Lung microvascular endothelial cell (primary cell): ENCODE data around the gene OSCP1. TPM values are rescaled to one million over a fixed set of nuclear protein-coding genes. Genes with fewer than 3 reads are reported as not detected.
A peak's percentile ranks its signal among the peaks of the same experiment; 100 is the strongest.

Source experiments
- DNase-seq, 2 donors: peaks; one replicate each; pipeline versions ENCODE4 v3.0.0 to v3.0.0-alpha.2; 2010; ENCODE audit warnings: low read depth in 2 of 2
- total RNA-seq: library from RNA; depleted of rRNA; stranded (reverse); fragments of >200 nt; gene quantifications from 2 replicates; pipeline ENCODE4 v1.2.1, GENCODE V29; 2014

The OSCP1 gene
- total RNA-seq, 1 donor from 2014 or later, result 4.2 TPM

DNA sequence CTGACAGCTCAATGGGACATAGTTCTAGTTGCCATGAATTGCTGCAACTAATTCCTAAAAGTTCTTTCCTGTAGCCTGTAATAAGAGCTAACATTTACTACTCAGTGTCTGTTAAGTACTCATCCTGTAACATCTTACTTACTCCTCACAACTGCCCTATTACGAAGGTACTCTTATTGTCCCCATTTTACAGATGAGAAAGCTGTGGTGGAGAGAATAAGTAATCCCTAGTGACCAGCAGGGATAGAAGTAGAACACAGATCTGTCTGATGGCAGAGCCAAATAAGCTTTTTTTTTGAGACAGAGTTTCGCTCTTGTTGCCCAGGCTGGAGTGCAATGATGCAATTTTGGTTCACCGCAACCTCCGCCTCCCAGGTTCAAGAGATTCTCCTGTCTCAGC is 67.6 kb downstream of the OSCP1 start:
- no peak for DNase-seq

DNA sequence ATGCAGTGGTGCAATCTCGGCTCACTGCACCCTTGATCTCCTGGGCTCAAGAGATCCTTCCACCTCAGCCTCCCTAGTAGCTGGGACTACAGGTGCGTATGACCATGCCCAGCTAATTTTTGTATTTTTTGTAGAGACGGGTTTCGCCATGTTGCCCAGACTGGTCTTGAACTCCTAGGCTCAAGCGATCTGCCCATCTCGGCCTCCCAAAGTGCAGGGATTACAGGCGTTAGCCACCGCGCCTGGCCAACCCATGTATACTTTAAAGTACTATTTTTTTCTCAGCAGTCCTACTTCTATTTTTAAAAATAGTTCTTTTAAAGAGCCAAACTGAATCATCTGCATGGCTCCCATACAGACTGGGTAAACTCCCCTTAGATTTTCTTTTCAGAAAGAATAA is 68.0 kb downstream of the OSCP1 start:
- no peak for DNase-seq

DNA sequence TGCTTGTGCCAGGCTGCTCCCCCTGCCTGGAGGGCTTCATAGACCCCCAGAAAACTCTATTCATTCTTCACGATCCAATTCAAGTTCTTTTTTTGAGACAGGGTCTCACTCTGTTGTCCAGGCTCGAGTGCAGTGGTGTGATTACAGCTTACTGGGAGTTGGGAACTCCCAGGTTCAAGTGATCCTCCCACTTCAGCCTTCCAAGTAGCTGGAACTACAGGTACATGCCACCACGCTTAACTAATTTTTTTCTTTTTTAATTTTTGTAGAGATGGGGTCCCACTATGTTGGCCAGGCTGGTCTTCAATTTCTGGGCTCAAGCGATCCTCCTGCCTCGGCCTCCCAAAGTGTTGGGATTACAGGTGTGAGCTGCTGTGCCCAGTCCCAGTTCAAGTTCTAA is 68.8 kb downstream of the OSCP1 start:
- no peak for DNase-seq

DNA sequence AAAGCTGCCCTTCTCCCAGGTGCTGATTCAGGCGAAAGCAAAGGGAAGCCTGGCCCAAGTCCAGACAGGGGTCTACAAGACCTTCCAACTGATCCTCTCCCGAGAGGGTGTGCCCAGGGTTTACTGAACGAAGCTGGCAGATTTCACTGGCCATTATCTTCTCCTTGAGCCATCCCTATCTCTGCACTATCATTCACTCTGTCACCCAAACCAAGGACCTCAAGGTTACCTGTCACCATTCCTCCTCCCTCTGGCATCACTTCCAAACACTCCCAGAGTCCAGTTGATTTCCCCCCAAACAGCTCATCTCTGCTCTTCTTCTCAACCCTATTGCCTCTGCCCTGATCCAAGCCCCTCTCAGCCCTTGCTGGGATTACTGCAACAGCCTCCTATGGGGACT is 69.5 kb downstream of the OSCP1 start:
- no peak for DNase-seq

DNA sequence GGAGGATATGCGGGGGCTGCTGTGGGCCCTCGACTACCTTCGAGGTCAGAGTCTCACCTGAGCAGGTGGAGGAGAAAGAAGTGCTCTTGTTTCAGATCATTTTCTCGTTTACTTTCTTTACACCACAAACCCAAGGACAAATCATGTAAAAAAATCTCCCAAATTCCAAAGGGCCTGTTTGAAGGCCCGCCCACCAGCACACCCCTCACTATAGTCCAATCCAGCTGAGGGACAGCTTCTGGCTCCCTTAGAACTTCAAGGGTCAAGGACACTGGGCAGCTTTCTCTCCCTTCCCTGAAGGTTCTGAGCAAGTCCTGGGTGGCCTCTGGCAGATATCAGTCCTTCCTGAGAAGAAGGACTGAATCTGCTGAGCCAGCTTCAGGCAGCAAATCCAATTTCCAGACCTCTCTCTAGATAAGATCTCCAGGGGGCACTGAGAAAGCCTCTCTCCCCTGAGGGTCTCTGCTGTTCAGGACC is 70.1 kb downstream of the OSCP1 start:
- DNase-seq, result no peak

DNA sequence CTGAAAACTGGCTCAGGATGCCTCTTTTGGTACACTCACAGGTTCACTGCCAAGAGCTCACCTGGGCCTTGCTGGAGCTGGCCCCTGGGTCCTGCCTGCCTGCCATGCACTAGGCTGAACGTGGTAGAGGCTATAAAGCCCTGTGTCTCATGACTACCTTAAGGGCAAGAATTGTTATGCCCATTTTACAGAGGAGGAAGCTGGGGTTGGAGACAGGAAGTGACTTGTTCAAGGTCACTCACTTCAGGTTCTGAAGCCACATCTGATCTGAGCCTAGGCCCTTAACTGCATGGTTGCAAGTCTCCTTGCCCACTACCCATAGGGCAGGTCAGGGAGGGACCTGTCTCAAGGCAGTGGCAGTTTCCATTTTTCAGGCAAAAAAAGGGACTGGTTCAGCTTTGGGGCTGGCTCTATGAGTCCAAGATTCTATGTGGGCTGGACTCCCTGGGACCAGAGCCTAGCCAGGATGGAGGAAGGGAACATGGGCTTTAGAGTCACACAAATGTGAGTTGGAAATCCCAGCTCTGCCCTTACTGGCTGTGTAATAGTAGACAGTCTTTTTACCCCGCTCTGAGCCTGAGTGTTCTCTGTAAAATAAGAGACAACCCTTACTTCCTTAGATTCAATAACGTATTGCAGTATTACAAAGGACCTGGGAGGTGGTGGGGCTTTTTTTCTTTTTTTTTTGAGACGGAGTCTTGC is 72.3 kb downstream of the OSCP1 start:
- no peak for DNase-seq

DNA sequence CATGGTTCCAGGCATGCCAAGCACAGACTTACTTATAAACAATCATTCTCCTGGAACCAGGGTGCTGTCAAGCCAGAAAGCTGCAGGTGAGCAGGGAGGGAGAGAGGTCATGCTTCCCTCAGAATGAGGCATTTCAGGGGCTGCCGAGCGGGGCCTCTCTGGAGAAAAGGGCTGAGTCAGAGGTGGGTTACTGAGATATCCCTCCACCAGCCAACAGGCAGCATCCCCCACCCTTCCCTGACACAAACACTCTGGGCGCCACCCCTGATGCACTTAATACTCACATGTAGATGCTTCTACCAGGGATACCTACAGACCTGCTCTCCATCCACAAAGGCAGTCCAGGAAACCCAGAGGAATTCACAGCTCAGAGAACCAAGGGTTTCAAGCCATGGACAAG is 77.6 kb downstream of the OSCP1 start:
- no peak for DNase-seq

DNA sequence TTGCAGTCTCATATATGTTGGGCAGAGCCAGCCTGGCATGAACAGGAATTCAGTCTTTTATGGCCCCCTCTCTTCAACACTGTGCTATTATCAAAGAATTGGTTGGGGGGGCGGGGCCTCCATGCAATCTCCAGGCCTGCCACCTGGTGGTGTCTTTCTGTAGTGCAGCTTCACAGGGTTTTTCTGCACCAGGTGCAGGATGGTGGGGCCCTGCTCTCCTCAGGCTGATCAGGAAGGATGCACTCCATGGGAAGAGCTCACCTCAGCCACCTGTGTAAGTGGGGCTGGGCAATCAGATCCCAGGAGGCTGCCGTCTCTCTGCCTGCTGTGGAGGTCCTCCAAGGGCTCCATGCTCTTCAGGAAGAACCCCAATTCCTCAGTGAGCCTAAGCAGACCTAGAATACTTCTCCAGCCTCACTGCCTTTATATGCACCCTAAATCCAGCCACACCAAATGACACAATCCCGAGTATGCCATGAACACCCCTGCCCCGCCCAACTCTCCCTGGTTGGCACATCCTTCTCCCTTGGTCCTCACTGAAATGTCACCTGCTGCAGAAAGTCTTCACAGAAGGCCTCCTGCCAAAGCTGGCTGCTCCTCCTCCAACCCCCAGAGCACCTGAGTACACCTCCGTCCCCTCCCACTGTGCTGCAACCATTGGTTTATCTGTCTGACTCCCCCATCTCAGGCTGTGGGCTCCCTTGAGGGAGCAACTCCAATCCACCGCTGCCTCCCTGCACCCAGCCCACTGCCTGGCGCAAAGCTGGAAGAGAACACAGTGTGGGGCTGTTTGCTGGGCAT is 81.0 kb downstream of the OSCP1 start:
- peak; percentile 71 to 83 for DNase-seq

Other genes starting within 250 kb of the OSCP1 start
- gene THRAP3, start 226.0 kb downstream of the OSCP1 start, total RNA-seq, result 104 and 113 TPM in 2 replicates
- gene SH3D21, start 144.1 kb downstream of the OSCP1 start, total RNA-seq, result 0.44 and 0.99 TPM in 2 replicates
- 96.3 and 109 TPM in 2 replicates for gene EVA1B, start 126.8 kb downstream of the OSCP1 start, total RNA-seq
- gene STK40, start 64.5 kb downstream of the OSCP1 start, total RNA-seq, result 11.3 and 21.6 TPM in 2 replicates
- gene LSM10, start 52.5 kb downstream of the OSCP1 start, total RNA-seq, result 8.1 and 9.9 TPM in 2 replicates
- 69.5 and 70.4 TPM in 2 replicates for gene MRPS15, start 13.9 kb upstream of the OSCP1 start, total RNA-seq
- gene CSF3R, start 32.5 kb upstream of the OSCP1 start, total RNA-seq, result not detected in 2 replicates